Activated CD8-positive, alpha-beta memory T cell treated with anti-CD3 and anti-CD28 coated beads, Interleukin-2, amount 50 U/mL, for 4 hours (primary cell): ENCODE measurements around the gene C16orf87.

Experiments used
- DNase-seq: peaks from one replicate; pipeline ENCODE4 v3.0.0-alpha.2; 2020

C16orf87 gene

GRCh38 chr16:46753015-46753414, 78.0 kb downstream of the C16orf87 start:
- no peak for DNase-seq

GRCh38 chr16:46751381-46751780, 79.6 kb downstream of the C16orf87 start:
- no peak for DNase-seq

GRCh38 chr16:46748775-46749705, 81.9 kb downstream of the C16orf87 start:
- no peak for DNase-seq

- no peak for DNase-seq
These were observed 83.0 kb downstream of the C16orf87 start, which contains the start of gene MYLK3 for GRCh38 chr16:46747777-46748651. Gene MYLK3, minus strand, starts transcription at chr16:46748344. Its CDS starts 151 bp downstream, at chr16:46748193.

- DNase-seq = no peak
These were observed 83.9 kb downstream of the C16orf87 start for GRCh38 chr16:46746821-46747776.
